ENCODE measurements around the gene TRIM61. TPM values are rescaled to one million over a fixed set of nuclear protein-coding genes. Genes with fewer than 3 reads are reported as not detected.
"Not testable (repeated sequence)": the region's sequence is repeated elsewhere in the genome, so short reads cannot be mapped to it uniquely, and the experiment has no call there.

TRIM61 gene
- total RNA-seq, 2 donors from 2014 or later, result 0.23 to 1.3 TPM

DNA sequence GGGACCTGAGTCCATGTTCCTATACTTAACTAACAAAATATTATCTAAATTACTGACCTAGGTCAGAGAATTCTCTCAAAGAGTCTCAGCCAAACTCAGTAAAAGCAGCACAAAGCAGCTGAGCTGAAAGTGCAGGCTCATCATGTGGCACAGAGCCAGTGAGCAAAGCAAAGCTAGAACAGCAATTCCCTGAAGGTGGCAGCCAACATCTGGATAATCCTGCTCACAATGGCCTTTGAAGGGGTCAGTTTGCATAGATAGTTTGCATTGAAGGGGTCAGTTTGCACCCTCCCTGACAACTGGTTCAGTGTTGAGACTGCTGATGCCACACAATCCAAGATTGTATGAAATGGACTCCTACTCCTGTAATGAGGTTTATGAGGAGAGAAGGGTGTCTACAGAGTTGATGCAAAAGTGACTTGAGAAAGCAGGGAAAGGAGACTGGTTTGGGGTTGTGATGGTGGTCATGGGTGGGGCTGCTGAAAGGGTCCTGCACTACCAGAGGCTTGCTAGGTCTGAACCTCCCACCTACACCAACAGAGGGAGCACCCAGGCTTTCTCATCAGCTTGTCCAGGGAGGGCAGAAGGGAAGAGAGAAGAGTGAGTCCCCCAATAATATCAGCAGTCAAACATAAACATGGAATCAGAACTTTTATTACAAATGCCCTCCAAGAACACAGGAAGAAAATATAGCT lies 39.7 kb downstream of the TRIM61 start:
- no peaks in the 10 kb centered on the region for H3K27me3 ChIP-seq (replicated peaks; ENCODE audit: insufficient read depth)
- TF ChIP-seq, protein P1, sequence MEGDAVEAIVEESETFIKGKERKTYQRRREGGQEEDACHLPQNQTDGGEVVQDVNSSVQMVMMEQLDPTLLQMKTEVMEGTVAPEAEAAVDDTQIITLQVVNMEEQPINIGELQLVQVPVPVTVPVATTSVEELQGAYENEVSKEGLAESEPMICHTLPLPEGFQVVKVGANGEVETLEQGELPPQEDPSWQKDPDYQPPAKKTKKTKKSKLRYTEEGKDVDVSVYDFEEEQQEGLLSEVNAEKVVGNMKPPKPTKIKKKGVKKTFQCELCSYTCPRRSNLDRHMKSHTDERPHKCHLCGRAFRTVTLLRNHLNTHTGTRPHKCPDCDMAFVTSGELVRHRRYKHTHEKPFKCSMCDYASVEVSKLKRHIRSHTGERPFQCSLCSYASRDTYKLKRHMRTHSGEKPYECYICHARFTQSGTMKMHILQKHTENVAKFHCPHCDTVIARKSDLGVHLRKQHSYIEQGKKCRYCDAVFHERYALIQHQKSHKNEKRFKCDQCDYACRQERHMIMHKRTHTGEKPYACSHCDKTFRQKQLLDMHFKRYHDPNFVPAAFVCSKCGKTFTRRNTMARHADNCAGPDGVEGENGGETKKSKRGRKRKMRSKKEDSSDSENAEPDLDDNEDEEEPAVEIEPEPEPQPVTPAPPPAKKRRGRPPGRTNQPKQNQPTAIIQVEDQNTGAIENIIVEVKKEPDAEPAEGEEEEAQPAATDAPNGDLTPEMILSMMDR (IDR thresholded peaks at IDR 0.05), result no peak
- TF ChIP-seq POLR2A (IDR thresholded peaks at IDR 0.05), result no peak
- TF ChIP-seq POLR2AphosphoS5 (IDR thresholded peaks at IDR 0.05), result no peak
- H3K36me3 ChIP-seq, result no peaks in the 10 kb centered on the region
- H3K27ac ChIP-seq, result no peak overlapping the region
- H3K4me1 ChIP-seq (replicated peaks), result no peaks in the 10 kb centered on the region
- no peaks in the 10 kb centered on the region for H3K9me3 ChIP-seq
- H3K4me3 ChIP-seq, result no peak overlapping the region
- intact Hi-C loops (cut with DNase I), result no loop called here
- DNase-seq (ENCODE audit: low spot score), result peak; percentile 35

DNA sequence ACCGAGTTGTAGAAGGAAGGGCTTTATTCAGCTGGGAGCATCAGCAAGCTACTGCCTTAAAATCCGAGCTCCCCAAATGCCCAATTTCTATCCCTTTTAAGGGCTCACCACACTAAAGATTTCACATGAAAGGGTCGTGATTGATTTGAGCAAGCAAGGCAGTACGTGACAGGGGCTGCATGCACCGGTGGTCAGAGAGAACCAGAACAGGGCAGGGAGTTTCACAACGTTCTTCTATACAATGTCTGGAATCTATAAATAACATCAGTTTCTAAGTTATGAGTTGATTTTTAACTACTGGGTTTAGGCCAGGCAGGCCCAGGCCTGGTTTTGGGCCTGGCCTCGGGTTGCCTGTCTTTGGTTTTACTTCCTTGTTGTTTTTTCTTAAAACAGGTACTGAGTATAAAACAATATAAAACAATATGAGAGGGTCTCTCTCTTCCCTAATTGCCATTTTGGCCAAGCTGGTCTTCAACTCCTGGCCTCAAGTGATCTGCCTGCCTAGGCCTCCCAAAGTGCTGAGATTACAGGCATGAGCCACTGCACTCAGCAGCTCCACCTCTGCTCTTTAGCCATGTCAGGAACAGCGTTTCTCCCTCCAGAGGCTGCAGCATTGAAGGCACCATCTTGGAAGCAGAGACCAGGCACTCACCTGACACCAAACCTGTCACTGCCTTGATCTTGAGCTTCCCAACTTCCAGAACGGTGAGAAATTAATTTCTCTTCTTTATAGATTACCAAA lies 41.4 kb downstream of the TRIM61 start:
- H3K9me3 ChIP-seq; DNase-seq (ENCODE audit: low spot score); H3K4me3 ChIP-seq; intact Hi-C loops (cut with DNase I); H3K4me1 ChIP-seq (replicated peaks); H3K27me3 ChIP-seq (replicated peaks; ENCODE audit: insufficient read depth); H3K27ac ChIP-seq; H3K36me3 ChIP-seq: not testable (repeated sequence)
- WGBS, result 72% methylated on average over 9 of the region's 9 CpGs

DNA sequence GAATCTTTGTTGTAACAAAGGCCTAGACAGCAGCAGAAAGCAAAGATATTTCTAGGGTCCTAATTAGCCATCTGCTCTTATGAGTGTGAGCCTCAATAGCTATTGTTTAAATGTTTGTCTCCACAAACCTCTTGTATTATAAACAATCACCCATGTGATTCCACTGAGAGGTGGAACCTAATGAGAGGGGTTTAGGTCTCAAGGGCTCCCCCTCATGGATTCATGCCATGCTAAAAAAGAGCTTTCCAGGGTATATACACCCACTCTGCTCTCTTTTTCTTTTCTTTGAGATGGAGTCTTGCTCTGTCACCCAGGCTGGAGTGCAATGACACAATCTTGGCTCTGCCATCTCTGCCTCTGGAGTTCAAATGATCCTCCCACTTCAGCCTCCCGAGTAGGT lies 42.1 kb downstream of the TRIM61 start:
- H3K9me3 ChIP-seq, result no peaks in the 10 kb centered on the region
- WGBS, result 67% methylated on average over 1 of the region's 1 CpG

DNA sequence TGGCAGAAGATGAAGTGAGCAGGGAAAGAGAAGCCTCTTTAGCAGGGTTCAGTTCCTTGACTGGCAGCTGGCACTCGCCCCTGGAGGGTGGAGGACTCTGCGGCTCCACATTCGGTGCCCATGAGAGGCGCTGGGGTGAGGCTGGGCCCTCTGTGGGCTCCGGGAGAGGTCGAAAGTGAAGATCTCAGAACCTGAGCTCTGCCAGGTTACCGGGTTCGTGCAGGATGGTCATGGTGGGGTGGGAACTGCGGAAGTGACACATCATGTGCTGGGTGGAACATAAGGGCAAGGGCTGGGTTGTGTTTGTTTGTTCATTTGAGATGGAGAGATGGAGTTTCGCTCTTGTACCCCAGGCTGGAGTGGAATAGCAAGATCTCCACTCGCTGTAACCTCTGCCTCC lies 44.2 kb downstream of the TRIM61 start:
- TF ChIP-seq, protein P1 (IDR thresholded peaks at IDR 0.05), result no peak
- no peak for TF ChIP-seq POLR2A (IDR thresholded peaks at IDR 0.05)
- TF ChIP-seq POLR2AphosphoS5 (IDR thresholded peaks at IDR 0.05), result no peak
- Histone ChIP-seq H3K36me3 (no peaks in the 10 kb centered on the region), H3K27ac (no peak overlapping the region), H3K4me3 (no peak overlapping the region), H3K9me3 (no peaks in the 10 kb centered on the region), H3K4me1 (replicated peaks) (no peaks in the 10 kb centered on the region), H3K27me3 (replicated peaks; ENCODE audit: insufficient read depth) (no peaks in the 10 kb centered on the region)
- no peak for DNase-seq (ENCODE audit: low spot score)
- WGBS, result 94% methylated on average over 11 of the region's 11 CpGs
- intact Hi-C loops (cut with DNase I), result no loop called here

More for the DNA sequence above, 42.1 kb downstream of the TRIM61 start:
- H3K27me3 ChIP-seq (replicated peaks; ENCODE audit: insufficient read depth), result no peaks in the 10 kb centered on the region
- H3K4me3 ChIP-seq, result no peak overlapping the region
- H3K36me3 ChIP-seq, result no peaks in the 10 kb centered on the region
- no peak overlapping the region for H3K27ac ChIP-seq
- no peak for DNase-seq (ENCODE audit: low spot score)
- H3K4me1 ChIP-seq (replicated peaks), result no peaks in the 10 kb centered on the region
- TF ChIP-seq POLR2AphosphoS5 (IDR thresholded peaks at IDR 0.05), result no peak
- TF ChIP-seq, protein P1 (IDR thresholded peaks at IDR 0.05), result no peak
- no peak for TF ChIP-seq POLR2A (IDR thresholded peaks at IDR 0.05)
- intact Hi-C loops (cut with DNase I), result no loop called here

DNA sequence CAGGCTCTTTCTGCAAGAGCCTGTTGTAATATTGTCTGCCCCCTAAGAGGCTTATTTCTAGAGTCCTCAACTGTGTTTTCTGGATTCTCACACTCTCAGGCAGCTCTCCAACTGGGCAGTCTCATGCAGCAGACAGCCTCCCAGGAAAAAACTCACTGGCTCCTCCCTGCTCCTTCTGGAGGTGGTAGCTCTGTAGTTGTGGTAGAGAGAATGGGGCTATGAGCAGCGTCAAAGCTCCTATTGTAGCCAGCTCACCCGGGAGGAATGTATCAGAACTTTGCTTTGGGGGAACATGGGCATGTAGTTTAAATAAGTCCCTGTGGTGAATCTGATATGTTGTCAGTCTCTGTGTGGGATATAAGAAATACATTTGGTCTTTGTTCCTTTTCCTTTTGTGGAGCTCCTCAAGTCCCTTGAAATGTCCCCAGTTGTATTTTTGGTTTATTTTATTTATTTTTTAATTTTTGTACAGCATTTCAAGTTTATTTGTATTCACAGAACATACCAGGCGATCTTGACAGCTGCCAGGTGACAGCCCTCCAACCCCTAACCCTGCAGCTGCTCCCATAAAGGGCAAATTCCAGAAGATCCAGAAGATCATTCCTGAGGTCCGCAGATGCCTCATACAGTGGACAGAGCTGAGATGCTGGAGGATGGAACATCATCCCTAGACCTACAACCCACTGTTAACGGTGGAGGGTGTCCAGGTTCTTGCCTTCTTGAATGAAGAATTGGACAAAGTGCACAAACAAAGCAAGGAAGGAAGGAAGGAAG lies 45.7 kb downstream of the TRIM61 start:
- TF ChIP-seq POLR2AphosphoS5 (IDR thresholded peaks at IDR 0.05) (no peak), POLR2A (IDR thresholded peaks at IDR 0.05) (no peak)
- TF ChIP-seq, protein P1 (IDR thresholded peaks at IDR 0.05), result no peak
- Histone ChIP-seq H3K4me1 (replicated peaks) (no peaks in the 10 kb centered on the region), H3K27ac (no peak overlapping the region), H3K4me3 (no peak overlapping the region), H3K9me3 (no peaks in the 10 kb centered on the region), H3K27me3 (replicated peaks; ENCODE audit: insufficient read depth) (no peaks in the 10 kb centered on the region), H3K36me3 (no peaks in the 10 kb centered on the region)
- intact Hi-C loops (cut with DNase I), result no loop called here
- 91% methylated on average over 5 of the region's 5 CpGs for WGBS
- DNase-seq (ENCODE audit: low spot score), result no peak

Data from prostate gland (tissue), 2 donors.